ENCODE measurements around the gene TMCC1.
"Not testable (repeated sequence)": the region's sequence is repeated elsewhere in the genome, so short reads cannot be mapped to it uniquely, and the experiment has no call there.

TMCC1 gene

DNA sequence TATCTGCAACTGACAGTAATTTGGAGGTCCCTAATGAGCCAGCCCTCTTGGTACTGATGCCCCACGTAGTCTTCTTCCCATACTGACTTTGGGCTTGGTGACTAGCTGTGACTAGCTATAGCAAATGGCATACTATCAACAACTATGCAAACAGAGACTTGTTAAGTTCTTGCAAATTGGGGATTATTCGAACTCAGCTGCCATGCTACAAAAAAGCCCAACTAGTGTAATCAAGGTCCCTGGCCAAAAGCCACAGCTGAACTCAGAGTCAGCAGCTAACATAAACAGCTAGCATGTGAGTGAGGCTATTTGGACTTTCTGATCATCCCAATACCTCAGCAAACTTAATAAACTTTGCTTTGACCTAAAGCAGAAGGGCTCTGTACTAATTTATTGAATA lies 165.8 kb downstream of the TMCC1 start:
- no peak for DNase-seq (ENCODE audit: low read depth, low spot score)

GRCh38 chr3:129723558-129724324 lies 169.8 kb downstream of the TMCC1 start:
- DNase-seq (ENCODE audit: low read depth, low spot score) = no peak

GRCh38 chr3:129722527-129722926 lies 171.0 kb downstream of the TMCC1 start:
- no peak for DNase-seq (ENCODE audit: low read depth, low spot score)

DNA sequence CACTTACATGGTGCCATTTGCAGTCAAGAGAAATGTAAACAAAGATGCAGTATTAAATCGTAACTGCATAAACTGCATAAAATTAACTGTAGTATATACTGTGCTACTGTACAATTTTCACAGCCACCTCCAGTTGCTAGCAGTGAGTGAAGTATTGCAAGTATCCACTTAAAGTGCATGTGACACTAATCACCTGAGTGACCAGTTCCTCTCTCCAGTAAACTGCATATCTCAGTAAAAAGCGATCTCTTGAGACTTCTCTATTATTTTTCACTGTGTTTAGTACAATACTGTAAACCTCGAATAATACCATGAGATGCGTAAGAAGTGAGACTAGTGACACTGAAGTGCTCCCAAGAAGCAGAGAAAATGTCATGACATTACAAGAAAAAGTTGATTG lies 175.3 kb downstream of the TMCC1 start:
- no peak for DNase-seq (ENCODE audit: low read depth, low spot score)

DNA sequence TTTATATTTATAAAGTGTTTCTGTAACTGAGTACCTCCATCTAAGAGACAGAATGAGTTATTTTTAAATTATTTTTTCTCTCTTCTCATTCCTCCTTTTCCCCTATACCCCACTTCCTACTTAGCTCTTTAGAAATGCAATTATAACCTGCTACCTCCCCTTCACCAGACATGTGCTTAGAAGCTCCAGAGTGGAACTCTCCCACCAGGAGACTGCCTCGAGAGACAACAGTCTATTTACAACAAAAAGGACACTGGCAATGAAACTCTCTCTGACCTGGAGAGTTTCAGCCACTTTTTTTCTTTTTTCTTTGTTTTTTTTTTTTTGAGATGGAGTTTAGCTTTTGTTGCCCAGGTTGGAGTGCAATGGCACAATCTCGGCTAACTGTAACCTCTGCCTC lies 177.7 kb downstream of the TMCC1 start:
- no peak for DNase-seq (ENCODE audit: low read depth, low spot score)

GRCh38 chr3:129708328-129708861 lies 185.1 kb downstream of the TMCC1 start:
- DNase-seq (ENCODE audit: low read depth, low spot score) = no peak

GRCh38 chr3:129705274-129705673 lies 188.2 kb downstream of the TMCC1 start:
- DNase-seq (ENCODE audit: low read depth, low spot score) = no peak

GRCh38 chr3:129703913-129704312 lies 189.6 kb downstream of the TMCC1 start:
- DNase-seq (ENCODE audit: low read depth, low spot score) = no peak

- no peak for DNase-seq (ENCODE audit: low read depth, low spot score)
These were observed 190.4 kb downstream of the TMCC1 start for GRCh38 chr3:129702934-129703712.

- DNase-seq (ENCODE audit: low read depth, low spot score) = no peak
These were observed 192.3 kb downstream of the TMCC1 start for GRCh38 chr3:129701161-129701560.

GRCh38 chr3:129699612-129700011 lies 193.9 kb downstream of the TMCC1 start:
- DNase-seq (ENCODE audit: low read depth, low spot score) = no peak

- no peak for DNase-seq (ENCODE audit: low read depth, low spot score)
These were observed 194.3 kb downstream of the TMCC1 start for GRCh38 chr3:129699199-129699598.

GRCh38 chr3:129697229-129697969 lies 196.1 kb downstream of the TMCC1 start:
- DNase-seq (ENCODE audit: low read depth, low spot score) = no peak

DNA sequence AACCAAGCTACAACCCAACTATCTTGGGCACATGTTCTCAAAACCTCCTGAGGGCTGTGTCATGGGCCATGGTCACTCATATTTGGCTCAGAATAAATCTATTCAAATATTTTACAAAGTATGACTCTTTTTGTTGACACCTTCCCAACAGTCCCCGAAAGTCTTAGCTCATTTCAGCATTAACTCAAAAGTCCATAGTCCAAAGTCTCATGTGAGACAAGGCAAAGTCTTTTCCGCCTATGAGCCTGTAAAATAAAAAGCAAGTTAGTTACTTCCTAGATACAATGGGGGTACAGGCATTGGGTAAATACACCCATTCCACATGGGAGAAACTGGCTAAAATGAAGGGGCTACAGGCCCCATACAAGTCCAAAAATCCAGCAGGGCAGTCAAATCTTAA lies 197.1 kb downstream of the TMCC1 start:
- DNase-seq (ENCODE audit: low read depth, low spot score) = not testable (repeated sequence)

DNA sequence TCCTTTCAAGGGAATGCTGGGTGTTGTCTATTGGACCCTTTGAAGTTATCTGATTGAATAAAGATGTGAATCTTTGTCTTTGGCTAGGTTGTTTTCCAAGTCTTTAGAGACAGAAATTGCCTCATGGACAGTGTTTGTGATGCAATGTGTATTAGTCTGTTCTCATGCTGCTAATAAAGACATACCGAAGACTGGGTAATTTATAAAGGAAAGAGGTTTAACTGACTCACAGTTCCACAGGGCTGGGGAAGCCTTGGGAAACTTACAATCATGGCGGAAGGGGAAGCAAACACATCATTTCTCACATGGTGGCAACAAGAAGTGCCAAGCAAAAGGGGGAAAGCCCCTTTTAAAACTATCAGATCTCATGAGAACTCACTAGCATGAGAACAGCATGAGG lies 198.3 kb downstream of the TMCC1 start:
- DNase-seq (ENCODE audit: low read depth, low spot score) = no peak

DNA sequence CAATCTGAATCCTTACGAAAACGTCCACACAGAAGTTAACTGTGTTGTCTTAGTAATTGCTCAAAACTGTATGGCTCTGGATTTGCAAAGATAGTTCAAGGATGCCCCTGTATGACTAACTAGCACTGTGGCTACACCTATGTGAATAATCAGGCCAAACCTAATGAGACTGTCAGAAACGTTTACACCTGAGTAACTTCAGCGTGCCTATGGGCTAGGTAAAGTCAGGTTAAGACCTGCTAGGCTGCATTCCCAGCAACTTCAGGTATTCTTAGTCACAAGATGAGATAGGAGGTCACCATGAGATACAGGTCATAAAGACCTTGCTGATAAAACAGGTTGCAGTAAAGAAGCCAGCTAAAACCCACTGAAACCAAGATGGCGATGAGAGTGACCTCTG lies 199.3 kb downstream of the TMCC1 start:
- no peak for DNase-seq (ENCODE audit: low read depth, low spot score)

DNA sequence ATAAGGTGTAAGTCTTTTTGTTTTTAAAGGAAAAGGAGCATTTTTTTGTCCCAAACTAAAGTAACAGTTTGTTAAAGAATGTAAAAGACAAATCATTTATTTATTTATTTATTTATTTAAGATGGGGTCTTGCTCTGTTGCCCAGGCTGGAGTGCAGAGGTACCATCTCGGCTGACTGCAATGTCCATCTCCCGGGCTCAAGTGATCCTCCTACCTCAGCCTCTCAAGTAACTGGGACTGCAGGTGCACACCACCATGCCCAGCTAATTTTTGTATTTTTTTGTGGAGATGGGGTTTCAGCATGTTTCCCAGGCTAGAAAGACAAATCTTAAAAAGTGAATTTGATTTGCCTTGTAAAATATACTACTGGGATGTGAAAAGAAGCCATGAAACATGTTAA lies 200.8 kb downstream of the TMCC1 start:
- no peak for DNase-seq (ENCODE audit: low read depth, low spot score)

DNA sequence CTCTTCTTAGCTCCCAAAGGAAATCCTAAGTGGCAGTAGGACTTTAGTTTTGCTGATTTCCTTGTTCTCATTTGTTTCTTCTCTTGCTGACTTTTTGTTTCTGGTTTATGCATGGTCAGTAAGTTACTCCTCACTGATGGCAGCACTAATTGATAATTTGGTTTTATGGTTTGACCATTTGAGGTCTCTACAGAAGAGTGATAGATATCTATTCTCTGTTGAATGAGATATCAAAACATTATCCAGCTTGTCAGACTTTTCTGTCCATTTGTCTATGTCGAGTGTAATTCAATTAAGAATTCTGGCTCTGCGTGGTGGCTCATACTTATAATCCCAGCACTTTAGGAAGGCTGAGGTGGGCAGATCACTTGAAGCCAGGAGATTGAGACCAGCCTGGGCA lies 202.5 kb downstream of the TMCC1 start:
- no peak for DNase-seq (ENCODE audit: low read depth, low spot score)

GRCh38 chr3:129690406-129690805 lies 203.1 kb downstream of the TMCC1 start:
- DNase-seq (ENCODE audit: low read depth, low spot score) = no peak

DNA sequence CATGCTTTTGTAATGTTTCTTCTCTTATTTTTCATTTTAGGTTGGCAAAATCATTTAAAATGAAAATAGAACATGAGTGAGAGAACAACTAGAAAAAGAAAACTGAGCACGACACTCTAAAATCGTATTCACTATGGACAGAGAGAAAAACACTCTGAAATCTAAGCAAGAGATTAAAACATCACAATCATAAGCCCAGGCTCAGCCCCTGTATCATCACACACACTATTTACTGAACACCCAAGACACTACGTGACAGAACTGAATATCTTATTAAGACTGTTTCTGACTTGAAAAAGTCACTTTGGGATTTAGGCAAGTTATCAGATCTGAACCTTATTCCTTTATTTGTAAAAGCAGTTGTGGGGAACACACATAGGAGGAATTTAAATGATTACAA lies 204.5 kb downstream of the TMCC1 start:
- DNase-seq (ENCODE audit: low read depth, low spot score) = no peak

GRCh38 chr3:129688271-129688895 lies 205.1 kb downstream of the TMCC1 start:
- DNase-seq (ENCODE audit: low read depth, low spot score) = no peak

Data from activated naive CD8-positive, alpha-beta T cell treated with anti-CD3 and anti-CD28 coated beads, Interleukin-2, amount 50 U/mL, for 16 hours (primary cell).